Stimulated activated naive CD8-positive, alpha-beta T cell treated with anti-CD3 and anti-CD28 coated beads, Interleukin-15, Interleukin-2, amounts not matched to agents 100 U/mL and 50 U/mL, for 24 hours (primary cell): ENCODE data around the gene ERG.

Experiments
- ATAC-seq: fragments of 150-1000 bp; cut with Tn5 transposase; one replicate; pipeline ENCODE4 v1.10.0; 2021
- DNase-seq: peaks from one replicate; pipeline ENCODE4 v3.0.0; 2021

Gene ERG

GRCh38 chr21:38388647-38389353 is 109.5 kb downstream of the ERG start:
- ATAC-seq (no peak), DNase-seq (no peak)

DNA sequence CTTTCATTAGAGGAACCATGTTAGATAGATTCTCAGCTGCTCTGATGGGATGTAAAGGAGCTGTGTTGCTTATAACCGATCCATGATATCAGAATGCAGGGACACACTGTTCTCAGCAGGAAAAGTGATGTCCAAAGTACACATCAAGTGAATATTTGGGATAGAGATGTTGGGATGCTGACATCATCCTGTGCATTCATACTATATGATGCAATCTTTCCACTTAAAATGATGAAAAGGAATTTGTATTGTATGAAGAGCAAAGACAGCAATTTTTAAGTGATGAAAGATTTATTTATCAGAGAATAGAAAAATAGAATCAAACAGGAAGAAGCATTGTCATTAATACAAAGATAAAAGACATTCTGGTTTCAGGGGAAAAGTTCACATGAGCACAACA is 110.1 kb downstream of the ERG start:
- ATAC-seq (no peak), DNase-seq (no peak)

DNA sequence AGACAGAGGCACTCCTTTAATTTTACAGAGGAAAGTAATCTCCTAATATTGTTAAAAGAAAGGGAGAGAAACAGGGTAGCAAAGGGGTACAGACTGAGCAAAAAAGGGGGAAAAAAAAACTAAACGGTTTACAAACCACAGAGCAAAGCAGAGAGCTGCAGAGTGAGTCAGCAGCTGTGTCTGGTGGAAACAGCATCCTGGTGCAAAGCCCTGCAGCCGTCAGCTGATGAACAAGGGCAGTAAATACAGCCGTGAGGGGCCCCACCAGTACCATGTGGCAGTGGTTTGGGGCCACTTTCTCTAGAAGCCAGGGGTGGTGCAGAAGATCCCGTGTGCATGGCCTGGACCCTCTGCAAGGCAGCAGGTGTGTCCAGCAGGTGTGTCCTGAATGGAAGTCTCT is 111.3 kb downstream of the ERG start:
- DNase-seq (no peak), ATAC-seq (peak; percentile 43)

- ATAC-seq (no peak), DNase-seq (no peak)
Measured at GRCh38 chr21:38385427-38386175, 112.7 kb downstream of the ERG start.

DNA sequence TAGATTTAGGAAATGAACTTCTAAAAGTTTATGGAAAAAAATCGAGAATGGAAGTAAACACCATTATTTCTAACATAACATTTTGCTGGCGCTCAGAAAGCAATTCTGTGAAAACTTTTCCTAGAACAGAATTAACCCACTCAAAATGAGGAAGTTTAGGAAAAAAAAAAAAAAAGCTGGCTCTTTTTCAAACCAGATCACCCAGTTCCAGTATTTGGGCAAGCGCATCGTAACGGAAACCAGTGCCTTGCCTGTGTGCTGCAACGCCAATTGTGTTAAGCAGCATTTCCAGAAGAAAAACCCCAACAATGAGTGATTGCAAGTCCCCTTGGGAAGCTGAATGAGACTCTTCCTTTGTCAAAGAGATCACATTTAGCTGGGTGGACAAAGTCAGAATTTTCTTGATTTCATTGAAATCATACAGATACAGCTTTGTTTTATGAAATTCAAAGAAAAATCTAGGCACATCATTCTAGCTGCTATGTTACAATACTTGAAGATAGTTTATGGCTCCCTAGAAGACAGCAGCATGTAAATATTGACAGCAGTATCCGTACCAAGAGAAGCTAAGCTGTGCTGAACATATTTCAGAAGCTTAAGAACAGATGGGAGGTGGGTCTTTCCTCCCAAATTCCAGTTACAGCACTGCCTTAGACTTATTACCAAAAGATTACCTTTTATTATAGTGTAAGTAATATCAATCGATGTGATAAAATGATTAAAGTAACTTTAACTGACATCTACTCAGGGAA is 113.4 kb downstream of the ERG start:
- DNase-seq (no peak), ATAC-seq (no peak)

- DNase-seq (no peak), ATAC-seq (no peak)
Measured at GRCh38 chr21:38384238-38384560, 114.1 kb downstream of the ERG start.

- ATAC-seq (no peak), DNase-seq (no peak)
Measured at GRCh38 chr21:38383411-38384237, 114.7 kb downstream of the ERG start.

GRCh38 chr21:38380481-38381137 is 117.7 kb downstream of the ERG start:
- ATAC-seq: no peak
- DNase-seq: no peak

GRCh38 chr21:38379147-38379546 is 119.1 kb downstream of the ERG start:
- ATAC-seq: no peak
- DNase-seq: no peak

DNA sequence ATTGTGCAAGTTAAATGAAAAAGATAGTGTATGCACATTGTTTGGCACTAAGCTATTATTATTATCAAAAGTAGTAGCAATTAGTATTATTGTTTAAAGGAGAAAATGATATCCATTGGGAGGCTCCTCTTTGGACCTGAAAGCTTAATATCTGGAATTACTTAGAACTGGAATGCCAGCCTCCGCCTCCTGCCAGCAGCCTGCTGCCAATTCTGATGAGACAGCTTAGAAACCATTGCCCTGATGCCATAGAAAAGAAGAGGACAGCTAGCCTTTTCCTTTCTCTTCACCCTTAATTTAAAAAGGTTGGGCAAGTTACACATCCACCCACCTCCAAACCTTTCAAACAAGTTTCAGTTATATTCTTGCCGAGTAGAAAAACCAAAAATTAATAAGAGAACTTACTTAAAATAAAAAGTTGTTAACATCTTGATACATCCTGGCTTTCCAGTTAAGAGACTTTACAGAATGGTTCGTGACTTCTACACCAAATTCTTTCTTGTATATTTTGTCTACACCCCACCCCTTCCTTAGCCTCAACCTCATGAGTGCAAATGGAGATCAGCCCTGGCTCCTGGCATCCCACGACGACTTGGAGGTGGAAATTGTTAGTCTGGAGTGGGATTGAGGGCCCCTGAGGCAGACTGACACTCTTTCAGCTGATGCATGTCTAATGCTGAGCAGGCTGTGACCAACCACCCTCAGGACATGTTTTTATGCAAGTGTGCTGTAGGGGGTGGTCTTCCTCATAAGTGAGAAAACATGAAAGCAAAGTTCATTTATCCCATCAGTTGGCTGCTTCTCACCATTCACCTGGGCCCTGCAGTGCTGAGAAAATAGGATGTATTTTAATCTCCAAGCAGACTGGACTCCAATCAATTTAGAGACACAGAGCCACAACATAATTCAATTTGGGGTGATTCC is 120.8 kb downstream of the ERG start:
- ATAC-seq: no peak

GRCh38 chr21:38376693-38377092 is 121.6 kb downstream of the ERG start:
- no peak for DNase-seq
- no peak for ATAC-seq

More for the DNA sequence above, 120.8 kb downstream of the ERG start:
- no peak for DNase-seq

- DNase-seq (no peak), ATAC-seq (no peak)
Measured at GRCh38 chr21:38376235-38376634, 122.0 kb downstream of the ERG start.

DNA sequence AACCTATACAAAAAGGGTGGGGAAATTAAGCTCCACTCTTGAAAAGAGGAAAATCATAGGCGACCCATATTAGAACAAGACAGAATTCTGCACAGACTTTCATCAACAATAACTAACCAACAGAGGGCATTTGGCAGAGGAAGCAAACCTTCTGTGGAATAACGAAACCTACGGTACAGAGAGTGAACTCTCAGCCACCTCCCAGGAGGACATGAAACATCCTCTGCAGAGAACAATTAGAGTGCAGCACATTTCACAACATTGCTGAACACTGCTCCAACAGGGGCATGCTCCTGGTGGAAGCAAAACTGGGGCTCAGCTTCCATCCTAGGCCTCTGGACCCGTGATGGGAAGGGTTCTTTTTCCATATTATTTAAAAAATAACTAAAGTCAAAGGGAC is 130.6 kb downstream of the ERG start:
- ATAC-seq (no peak), DNase-seq (no peak)

DNA sequence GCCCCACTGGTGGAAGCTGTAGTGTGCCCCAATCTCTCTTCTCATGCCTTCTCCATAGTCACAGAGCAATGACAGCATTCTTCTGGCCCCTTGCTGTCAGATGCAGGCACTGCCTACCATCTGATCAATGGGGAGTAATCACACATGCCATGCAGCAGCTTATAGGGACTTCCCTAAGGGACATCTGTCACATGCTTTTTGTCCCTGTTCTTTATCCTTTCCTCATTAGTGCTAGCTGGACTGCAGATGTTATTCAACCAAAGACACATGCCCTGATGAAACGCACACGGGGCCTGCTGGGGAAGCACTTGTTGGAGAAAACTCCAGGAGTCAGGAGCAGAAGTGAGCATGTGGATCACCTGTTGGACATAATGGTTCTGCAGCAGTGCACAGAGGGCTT is 132.8 kb downstream of the ERG start:
- DNase-seq (no peak), ATAC-seq (no peak)

DNA sequence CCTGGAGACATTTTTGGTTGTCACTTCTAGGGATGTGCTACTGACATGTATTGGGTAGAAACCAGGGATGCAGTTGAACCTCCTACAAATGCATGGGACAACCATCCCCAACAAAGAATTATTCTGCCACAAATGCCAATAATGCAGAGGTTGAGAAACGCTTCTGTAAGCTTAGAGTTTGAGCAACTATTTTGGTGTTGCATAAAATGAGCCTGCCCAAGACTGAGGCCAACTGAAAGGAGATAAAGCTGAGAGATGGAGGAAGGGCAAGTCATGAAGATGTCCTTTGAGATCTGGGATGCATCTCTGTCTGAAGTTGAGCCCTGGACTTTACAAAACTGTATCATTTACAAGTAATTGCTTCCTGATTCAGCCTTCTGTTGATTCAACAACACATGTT is 134.6 kb downstream of the ERG start:
- no peak for DNase-seq
- no peak for ATAC-seq

GRCh38 chr21:38361324-38361723 is 137.0 kb downstream of the ERG start:
- no peak for DNase-seq
- ATAC-seq: no peak

DNA sequence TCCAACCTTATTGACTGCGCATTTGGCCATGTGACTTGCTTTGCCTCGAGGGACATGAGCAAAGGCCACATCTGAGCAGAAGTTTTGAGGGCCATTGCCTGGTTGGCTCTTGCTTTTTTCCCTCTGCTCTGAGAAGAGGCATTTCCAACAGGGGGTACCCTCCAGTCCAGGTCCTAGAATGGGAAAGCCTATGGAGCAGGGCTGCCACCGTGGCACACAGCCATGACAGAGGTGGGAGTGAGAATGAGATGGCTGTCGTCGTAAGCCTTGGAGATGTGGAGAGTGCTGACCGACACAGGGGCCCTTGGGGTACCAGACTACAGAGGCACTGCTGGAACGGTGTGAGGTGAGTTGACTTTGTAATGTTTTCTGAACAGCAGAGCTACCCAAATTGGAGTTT is 138.4 kb downstream of the ERG start:
- no peak for DNase-seq
- ATAC-seq: no peak

DNA sequence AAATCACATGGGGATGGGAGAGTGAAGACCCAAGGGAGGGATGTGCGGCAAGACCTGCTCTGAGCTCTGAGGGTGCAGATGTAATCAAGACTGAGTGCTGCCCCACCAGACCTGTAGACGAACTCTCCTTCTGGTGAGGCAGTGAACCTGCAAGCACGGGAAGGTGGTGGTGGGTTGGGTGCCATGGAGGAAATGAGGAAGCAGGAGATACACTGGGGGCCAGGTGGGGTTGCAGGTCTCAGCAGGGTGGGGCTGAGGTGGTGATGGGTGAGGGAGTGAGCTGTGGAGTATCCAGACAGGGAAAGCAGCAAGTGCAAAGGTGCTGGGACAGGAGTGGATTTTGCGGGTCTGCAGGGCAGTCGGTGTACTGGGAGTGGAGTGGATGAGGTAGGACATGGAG is 139.2 kb downstream of the ERG start:
- ATAC-seq (no peak), DNase-seq (no peak)

DNA sequence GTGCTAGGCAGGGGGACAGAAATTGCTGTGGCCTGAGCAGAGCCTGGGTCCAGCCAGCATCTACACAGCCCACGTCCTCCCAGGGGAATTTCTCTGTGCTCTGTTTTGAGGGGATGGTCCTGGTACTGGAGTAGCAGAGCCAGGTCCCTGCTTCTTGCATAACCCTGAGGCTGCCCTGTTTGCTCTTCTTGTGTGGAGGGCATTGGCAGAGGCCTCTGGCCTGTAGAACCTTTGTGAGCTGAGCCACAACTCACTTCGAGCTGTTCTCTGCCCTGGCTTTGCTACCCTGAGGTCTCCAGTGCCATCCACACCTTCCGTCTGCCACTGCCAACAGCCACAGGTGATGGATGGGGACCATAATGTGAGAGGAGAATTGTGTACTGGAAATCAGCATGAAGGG is 139.6 kb downstream of the ERG start:
- ATAC-seq (no peak), DNase-seq (no peak)

DNA sequence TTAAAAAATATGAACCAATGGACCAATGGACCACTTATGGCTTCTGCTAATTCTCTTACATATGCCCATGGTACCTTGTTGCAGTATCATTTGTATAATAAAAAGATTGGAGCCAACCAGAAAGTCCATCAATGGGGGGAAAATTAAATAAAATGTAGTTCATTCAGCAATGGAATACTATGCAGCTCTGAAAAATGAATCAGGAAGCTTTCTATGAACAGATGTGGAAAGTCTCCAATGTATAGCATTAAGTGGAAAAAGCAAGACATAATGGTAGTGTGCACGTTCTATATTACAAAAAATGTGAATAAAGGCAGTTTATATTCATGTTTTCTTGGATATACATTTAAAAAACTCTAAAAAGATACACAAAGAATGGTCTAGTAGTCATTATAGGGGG is 140.2 kb downstream of the ERG start:
- ATAC-seq: no peak
- no peak for DNase-seq
